ENCODE results near the gene BPIFB6. TPM values are rescaled to one million over a fixed set of nuclear protein-coding genes. Genes with fewer than 3 reads are reported as not detected.

Gene BPIFB6
- total RNA-seq, 1 experiment from 2014 or later: not detected

DNA sequence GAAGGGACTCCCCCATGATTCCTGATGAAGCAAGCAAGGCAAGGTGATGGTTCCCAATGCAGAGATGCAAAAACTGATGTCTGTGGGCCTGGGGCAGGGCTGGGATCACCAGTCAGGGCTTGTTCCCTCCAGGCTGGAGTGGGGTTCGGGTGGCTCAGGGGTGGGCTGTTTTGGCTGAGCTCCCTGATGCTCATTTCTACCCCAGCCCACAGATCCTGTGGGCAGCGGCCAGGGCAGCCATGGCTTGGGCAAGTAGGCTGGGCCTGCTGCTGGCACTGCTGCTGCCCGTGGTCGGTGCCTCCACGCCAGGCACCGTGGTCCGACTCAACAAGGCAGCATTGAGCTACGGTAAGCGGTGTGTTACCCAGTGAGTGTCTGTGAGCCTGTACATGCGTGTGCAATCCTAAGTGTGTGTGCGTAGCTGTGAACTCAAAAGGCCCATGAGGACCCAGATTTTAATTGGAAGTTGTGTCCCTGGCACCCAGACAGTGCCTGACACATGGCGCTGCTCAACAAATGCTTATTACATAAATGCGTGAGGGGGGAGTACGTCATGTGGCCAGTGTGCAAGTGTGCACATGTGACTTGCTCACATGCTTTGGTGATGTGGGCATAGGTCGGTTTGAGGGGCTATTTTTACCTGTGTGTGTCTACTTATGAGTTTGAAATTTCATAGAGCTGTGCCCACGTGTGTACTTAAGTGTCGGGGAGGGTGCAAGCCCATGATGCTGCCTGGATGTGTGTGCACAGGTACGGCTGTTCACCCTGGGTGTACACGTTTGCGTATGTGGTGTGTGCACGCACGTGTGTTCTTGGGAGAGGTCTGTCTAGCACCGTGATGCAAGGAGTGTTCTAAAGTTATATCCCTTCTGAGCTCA lies 22.9 kb upstream of the BPIFB6 start:
- no peak for DNase-seq
- no peak overlapping the region for H3K27ac ChIP-seq
- no peaks in the 10 kb centered on the region for H3K9me3 ChIP-seq (replicated peaks)
- no peaks in the 10 kb centered on the region for H3K27me3 ChIP-seq
- no peaks in the 10 kb centered on the region for H3K36me3 ChIP-seq
- no peak overlapping the region for H3K4me3 ChIP-seq
- peaks cover 9% of the 10 kb centered on the region; the same call in 1 of the 2 replicates for H3K4me1 ChIP-seq

- H3K4me3 ChIP-seq: no peak overlapping the region
- no peaks in the 10 kb centered on the region for H3K27me3 ChIP-seq
- peaks cover 18% of the 10 kb centered on the region for H3K4me1 ChIP-seq
- DNase-seq: peak; percentile 61 to 67
- no peaks in the 10 kb centered on the region for H3K36me3 ChIP-seq
- H3K27ac ChIP-seq: no peak overlapping the region
- no peaks in the 10 kb centered on the region for H3K9me3 ChIP-seq (replicated peaks)
Measured at GRCh38 chr20:33009214-33010132, 22.0 kb upstream of the BPIFB6 start.

GRCh38 chr20:33010133-33010504 lies 21.3 kb upstream of the BPIFB6 start:
- Histone ChIP-seq H3K4me1 (peaks cover 21% of the 10 kb centered on the region), H3K4me3 (no peak overlapping the region), H3K36me3 (no peaks in the 10 kb centered on the region), H3K27me3 (no peaks in the 10 kb centered on the region), H3K9me3 (replicated peaks) (no peaks in the 10 kb centered on the region), H3K27ac (no peak overlapping the region)
- no peak for DNase-seq

DNA sequence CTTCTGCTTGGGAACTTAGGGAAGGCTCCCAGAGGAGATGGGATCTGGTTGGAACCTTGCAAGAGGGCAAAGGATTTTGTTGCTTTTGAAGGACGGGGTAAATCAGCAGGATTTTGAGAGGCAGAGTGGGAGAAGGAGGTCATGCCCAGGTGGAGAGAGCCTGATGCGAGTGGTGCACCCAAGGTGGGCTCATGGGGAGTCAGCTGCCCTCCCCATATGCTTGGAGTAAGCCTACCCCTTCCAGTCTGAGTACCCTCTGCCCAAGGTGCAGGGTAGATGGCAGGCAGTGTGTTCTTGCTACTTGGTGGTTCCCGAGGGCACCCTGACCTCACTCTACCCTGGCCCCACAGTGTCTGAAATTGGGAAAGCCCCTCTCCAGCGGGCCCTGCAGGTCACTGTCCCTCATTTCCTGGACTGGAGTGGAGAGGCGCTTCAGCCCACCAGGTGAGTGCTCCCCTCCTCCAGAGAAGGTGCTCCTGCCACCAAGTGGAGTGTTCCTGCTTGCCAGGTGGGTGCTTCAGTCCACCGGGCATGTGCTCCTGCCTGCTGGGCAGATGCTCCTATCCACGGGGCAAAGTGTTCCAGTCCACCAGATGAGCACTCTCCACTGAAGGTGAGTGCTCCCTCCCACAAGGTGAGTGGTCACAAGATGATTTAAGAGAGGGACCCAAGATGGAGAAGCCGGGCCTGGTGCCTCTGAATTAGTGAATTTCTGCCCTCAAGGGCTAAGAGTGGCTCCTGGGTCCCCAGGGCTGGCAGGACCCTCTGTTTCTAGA lies 20.6 kb upstream of the BPIFB6 start:
- Histone ChIP-seq H3K27me3 (no peaks in the 10 kb centered on the region), H3K4me3 (no peak overlapping the region), H3K9me3 (replicated peaks) (no peaks in the 10 kb centered on the region), H3K4me1 (peaks cover 21% of the 10 kb centered on the region), H3K27ac (no peak overlapping the region), H3K36me3 (no peaks in the 10 kb centered on the region)
- DNase-seq: no peak

- Histone ChIP-seq H3K36me3 (no peaks in the 10 kb centered on the region), H3K27ac (no peak overlapping the region), H3K27me3 (0 out of 2 replicates have a peak, but pooled peaks cover 4% of the 10 kb centered on the region), H3K4me3 (no peak overlapping the region), H3K4me1 (peaks cover 21% of the 10 kb centered on the region), H3K9me3 (replicated peaks) (no peaks in the 10 kb centered on the region)
- no peak for DNase-seq
Measured at GRCh38 chr20:33012327-33013189, 18.9 kb upstream of the BPIFB6 start.

GRCh38 chr20:33013701-33014326 lies 17.6 kb upstream of the BPIFB6 start:
- Histone ChIP-seq H3K27ac (no peak overlapping the region), H3K4me3 (no peak overlapping the region), H3K4me1 (peaks cover 21% of the 10 kb centered on the region), H3K9me3 (replicated peaks) (no peaks in the 10 kb centered on the region), H3K27me3 (peaks cover 4% of the 10 kb centered on the region; the same call in 1 of the 2 replicates), H3K36me3 (no peaks in the 10 kb centered on the region)
- DNase-seq: peak; percentile 63 to 64

GRCh38 chr20:33014336-33015113 lies 16.9 kb upstream of the BPIFB6 start:
- DNase-seq: peak; percentile 22 to 33
- H3K4me1 ChIP-seq: peaks cover 16% of the 10 kb centered on the region
- no peak overlapping the region for H3K4me3 ChIP-seq

DNA sequence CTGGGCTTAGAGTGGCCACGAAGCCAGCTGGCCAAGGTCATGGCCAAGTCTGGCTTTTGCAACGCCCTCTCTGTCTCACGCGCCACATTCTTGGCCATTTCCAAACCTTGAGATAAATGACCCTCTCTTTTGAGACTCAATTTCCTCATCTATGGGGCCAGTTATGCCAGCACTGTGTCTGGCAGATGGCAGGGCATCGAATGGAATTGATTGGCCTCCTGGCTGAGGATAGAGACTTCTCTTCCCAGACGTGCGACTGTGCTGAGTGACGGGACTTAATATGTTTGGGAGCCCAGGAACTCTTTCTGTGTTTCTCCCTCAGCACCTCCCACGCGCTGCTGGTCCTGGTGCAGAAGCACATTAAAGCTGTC lies 16.3 kb upstream of the BPIFB6 start:
- H3K27ac ChIP-seq: no peak overlapping the region
- no peaks in the 10 kb centered on the region for H3K9me3 ChIP-seq (replicated peaks)
- H3K4me1 ChIP-seq: peaks cover 13% of the 10 kb centered on the region
- no peaks in the 10 kb centered on the region for H3K36me3 ChIP-seq
- DNase-seq: no peak
- peaks cover 4% of the 10 kb centered on the region for H3K27me3 ChIP-seq
- no peak overlapping the region for H3K4me3 ChIP-seq

More at GRCh38 chr20:33014336-33015113, 16.9 kb upstream of the BPIFB6 start:
- no peaks in the 10 kb centered on the region for H3K9me3 ChIP-seq (replicated peaks)
- no peak overlapping the region for H3K27ac ChIP-seq
- H3K36me3 ChIP-seq: no peaks in the 10 kb centered on the region
- peaks cover 4% of the 10 kb centered on the region; the same call in 1 of the 2 replicates for H3K27me3 ChIP-seq

DNA sequence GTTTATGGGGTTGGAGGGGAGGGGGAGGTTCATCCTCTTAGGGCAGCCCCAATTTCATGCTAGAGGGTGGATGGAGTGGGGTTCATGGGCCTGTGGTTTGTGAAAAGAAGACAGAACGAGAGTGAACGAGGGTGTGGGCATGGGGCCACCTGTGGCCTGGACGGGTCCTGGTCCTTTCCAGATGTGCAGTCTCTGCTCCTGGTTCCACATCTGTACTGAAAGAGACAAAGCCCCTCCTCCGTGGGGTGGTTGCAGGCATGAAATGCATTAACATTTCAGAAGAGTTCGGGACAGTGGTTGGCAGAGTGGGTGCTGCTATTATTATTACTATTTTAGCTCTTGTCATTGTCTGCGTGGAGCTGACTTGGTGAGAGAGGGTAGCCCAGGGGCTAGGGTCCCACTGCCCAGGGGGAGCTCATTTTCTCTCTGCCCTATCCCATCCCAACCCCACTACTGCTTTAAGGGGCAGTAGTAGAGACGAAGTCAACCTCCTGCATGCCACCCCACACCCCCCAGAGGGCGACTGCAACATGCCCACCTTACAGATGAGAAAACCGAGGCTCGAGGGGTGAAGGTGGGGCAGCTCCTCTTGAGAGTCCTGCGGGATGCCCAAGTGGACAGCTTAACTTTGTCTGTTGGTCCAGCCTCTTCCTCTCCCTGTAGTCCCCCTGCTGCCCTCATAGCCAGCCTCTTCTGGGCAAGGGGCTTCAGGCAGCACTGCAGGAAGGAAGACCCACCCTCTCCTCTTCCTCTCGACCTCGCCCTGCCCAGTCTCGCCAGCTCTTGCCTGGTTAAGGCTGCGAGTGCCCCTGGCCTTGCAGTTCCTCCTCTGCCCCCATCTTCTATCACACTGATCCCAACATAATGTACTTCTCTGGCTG lies 15.5 kb upstream of the BPIFB6 start:
- H3K27ac ChIP-seq: no peak overlapping the region
- no peaks in the 10 kb centered on the region for H3K9me3 ChIP-seq (replicated peaks)
- H3K36me3 ChIP-seq: no peaks in the 10 kb centered on the region
- no peak overlapping the region for H3K4me3 ChIP-seq
- H3K4me1 ChIP-seq: peaks cover 13% of the 10 kb centered on the region
- H3K27me3 ChIP-seq: peaks cover 4% of the 10 kb centered on the region
- no peak for DNase-seq

DNA sequence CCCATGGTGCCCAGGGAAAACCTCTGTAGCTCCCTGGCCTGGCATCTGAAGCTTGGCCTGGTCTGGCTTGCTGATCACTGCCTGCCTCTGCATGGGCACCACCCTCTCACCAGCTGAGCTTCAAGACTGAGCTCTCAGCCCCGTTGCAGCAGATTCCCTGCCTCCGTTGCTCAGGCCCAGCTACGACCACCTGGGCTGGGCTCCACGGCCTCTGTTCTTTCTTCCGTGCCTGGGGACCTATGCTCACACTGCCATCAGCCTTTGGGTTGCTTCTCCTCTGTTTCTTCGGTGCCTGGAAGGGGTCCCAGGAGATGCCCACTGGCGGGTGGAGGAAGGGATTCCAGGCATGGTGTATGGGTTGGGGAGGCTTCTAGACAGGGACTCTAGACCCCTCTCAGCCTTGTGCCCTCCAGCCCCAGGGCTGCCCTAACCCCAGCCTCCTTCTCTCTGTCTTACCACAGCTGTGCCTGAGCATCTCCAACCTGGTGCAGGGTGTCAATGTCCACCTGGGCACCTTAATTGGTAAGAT lies 14.8 kb upstream of the BPIFB6 start:
- Histone ChIP-seq H3K27ac (no peak overlapping the region), H3K36me3 (no peaks in the 10 kb centered on the region), H3K4me3 (no peak overlapping the region), H3K4me1 (peaks cover 13% of the 10 kb centered on the region), H3K9me3 (replicated peaks) (no peaks in the 10 kb centered on the region), H3K27me3 (peaks cover 4% of the 10 kb centered on the region)
- DNase-seq: no peak

- H3K27ac ChIP-seq: no peak overlapping the region
- DNase-seq: no peak
- no peaks in the 10 kb centered on the region for H3K9me3 ChIP-seq (replicated peaks)
- H3K4me3 ChIP-seq: no peak overlapping the region
- H3K4me1 ChIP-seq: peaks cover 13% of the 10 kb centered on the region
- H3K27me3 ChIP-seq: peaks cover 4% of the 10 kb centered on the region
- H3K36me3 ChIP-seq: no peaks in the 10 kb centered on the region
Measured at GRCh38 chr20:33017542-33017941, 13.9 kb upstream of the BPIFB6 start.

Measured in SJCRH30 (cell line).